GM12892 (cell line): ENCODE results near the gene RTL1.

ENCODE experiments used
- POLR2A ChIP-seq: IDR thresholded peaks from 2 replicates; pipeline ENCODE4 v1.6.1; 2011; ENCODE audit warnings: low read depth, low read length, control low read depth
- POLR2AphosphoS5 ChIP-seq: IDR thresholded peaks from 2 replicates; pipeline ENCODE4 v1.6.1; 2011; ENCODE audit warnings: low read depth, low read length, control low read depth

DNA sequence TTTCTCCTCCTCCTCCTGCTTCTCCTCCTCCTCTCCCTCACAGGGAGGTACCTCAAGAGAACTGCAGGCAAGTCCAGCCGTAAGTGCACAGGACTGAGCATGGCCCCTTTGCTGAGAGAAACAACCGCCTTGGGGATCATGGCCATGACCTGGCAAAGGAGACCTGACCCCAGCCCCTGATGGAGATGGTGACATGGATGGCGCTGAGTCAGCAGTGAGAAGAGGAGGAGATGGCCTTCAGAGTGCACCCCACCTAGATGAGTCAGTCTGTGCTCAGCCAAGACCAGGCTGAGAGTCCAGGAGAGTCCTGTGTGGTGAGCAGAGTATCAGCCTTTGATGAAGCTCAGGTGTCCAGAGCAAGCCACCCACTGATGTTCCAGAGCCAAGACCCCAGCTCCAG is 41.2 kb downstream of the RTL1 start:
- no peak for TF ChIP-seq POLR2AphosphoS5
- TF ChIP-seq POLR2A: no peak
